Kidney epithelial cell (primary cell): ENCODE results near the gene ALDH1A2. TPM values are rescaled to one million over a fixed set of nuclear protein-coding genes. Genes with fewer than 3 reads are reported as not detected.
"Not testable (repeated sequence)": the region's sequence is repeated elsewhere in the genome, so short reads cannot be mapped to it uniquely, and the experiment has no call there.

Experiments
- DNase-seq: peaks from one replicate; pipeline ENCODE4 v3.0.0-alpha.2; 2010; ENCODE audit warnings: low read depth
- H3K27me3 ChIP-seq: 2 replicates; pipeline ENCODE4 v1.6.0; 2011; ENCODE audit warnings: low read length; ENCODE audit not compliant: control insufficient read depth, insufficient read depth
- H3K36me3 ChIP-seq: 2 replicates; pipeline ENCODE4 v1.5.1; 2011; ENCODE audit warnings: low read length; ENCODE audit not compliant: control insufficient read depth, insufficient read depth
- H3K4me3 ChIP-seq: 2 replicates; pipeline ENCODE4 v1.5.1; 2011; ENCODE audit warnings: low read depth, mild to moderate bottlenecking, control low read depth, low read length
- total RNA-seq: library from RNA; depleted of rRNA; stranded (reverse); fragments of >200 nt; gene quantifications from 2 replicates; pipeline ENCODE4 v1.2.3, GENCODE V29; 2015
- TF ChIP-seq, protein P1 (sequence below): IDR thresholded peaks from 2 replicates; pipeline ENCODE4 v1.5.1; 2011; ENCODE audit warnings: mild to moderate bottlenecking, moderate library complexity, low read length, control low read depth, inconsistent platforms; ENCODE audit not compliant: insufficient read depth, poor library complexity, severe bottlenecking

ALDH1A2 gene
- total RNA-seq, 1 donor from 2014 or later, result 23.8 TPM

DNA sequence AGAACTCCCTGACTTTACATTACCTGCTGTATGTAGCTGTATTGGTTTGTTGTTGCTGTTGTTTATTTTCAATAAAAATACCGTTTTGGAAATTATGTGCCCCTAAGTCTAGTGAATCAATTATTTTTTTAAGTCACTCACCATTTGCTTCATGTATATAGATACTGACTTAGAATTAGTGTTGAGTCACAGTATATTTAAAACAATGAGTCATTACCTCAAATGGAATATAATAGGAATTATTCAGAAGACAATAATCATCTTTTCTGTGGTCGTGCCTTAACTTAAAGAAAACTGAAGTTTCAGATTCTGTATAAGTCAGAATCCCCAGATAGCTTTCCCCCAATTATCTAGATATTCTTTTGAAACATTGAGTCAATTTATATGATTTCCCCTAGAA lies 21.0 kb upstream of the ALDH1A2 start:
- Histone ChIP-seq H3K4me3 (no peak overlapping the region), H3K36me3 (no peaks in the 10 kb centered on the region), H3K27me3 (no peaks in the 10 kb centered on the region)
- TF ChIP-seq, protein P1, sequence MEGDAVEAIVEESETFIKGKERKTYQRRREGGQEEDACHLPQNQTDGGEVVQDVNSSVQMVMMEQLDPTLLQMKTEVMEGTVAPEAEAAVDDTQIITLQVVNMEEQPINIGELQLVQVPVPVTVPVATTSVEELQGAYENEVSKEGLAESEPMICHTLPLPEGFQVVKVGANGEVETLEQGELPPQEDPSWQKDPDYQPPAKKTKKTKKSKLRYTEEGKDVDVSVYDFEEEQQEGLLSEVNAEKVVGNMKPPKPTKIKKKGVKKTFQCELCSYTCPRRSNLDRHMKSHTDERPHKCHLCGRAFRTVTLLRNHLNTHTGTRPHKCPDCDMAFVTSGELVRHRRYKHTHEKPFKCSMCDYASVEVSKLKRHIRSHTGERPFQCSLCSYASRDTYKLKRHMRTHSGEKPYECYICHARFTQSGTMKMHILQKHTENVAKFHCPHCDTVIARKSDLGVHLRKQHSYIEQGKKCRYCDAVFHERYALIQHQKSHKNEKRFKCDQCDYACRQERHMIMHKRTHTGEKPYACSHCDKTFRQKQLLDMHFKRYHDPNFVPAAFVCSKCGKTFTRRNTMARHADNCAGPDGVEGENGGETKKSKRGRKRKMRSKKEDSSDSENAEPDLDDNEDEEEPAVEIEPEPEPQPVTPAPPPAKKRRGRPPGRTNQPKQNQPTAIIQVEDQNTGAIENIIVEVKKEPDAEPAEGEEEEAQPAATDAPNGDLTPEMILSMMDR, result no peak
- no peak for DNase-seq

- no peaks in the 10 kb centered on the region for H3K36me3 ChIP-seq
- H3K27me3 ChIP-seq, result no peaks in the 10 kb centered on the region
- H3K4me3 ChIP-seq, result no peak overlapping the region
- no peak for DNase-seq
- TF ChIP-seq, protein P1, result no peak
Measured at GRCh38 chr15:58083526-58083925, 18.0 kb upstream of the ALDH1A2 start.

DNA sequence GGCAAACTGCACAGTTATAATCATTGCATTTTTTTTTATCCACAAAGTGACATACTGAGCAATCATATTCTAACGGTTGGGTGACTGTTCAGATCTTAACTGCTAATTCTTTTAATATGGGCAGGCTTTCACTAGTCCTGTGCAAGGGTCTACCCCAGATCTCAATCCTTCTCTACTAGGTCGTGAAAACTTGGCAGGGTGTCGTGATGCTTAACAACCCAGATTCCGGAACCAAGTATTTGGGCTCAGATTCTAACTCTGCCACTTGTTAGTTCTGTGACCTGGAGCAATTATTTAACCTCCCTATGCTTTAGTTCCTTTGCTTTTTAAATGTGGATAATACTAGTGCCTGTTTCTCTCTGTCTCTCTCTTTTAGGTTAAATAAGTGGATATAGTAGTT lies 16.4 kb upstream of the ALDH1A2 start:
- H3K4me3 ChIP-seq, result no peak overlapping the region
- H3K27me3 ChIP-seq, result no peaks in the 10 kb centered on the region
- no peak for DNase-seq
- TF ChIP-seq, protein P1, result no peak
- H3K36me3 ChIP-seq, result no peaks in the 10 kb centered on the region

DNA sequence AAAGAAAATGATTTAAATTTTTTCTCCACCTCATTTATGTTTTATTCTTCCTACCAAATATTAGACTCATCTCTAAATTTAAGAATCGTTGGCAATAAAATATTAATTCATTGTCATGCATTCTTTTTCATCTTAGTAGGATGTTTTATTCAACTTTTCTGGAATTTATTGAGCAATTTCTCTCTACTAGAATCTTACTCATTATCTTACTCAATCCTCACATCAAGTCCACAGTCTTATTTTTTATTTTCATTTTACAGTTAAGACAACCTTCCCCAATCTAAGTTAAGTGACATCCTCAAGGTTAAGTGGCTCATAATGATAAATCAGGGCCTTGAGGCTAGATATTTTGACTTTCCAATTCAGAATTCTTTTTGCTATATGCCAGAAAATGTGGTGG lies 15.9 kb upstream of the ALDH1A2 start:
- no peak overlapping the region for H3K4me3 ChIP-seq
- TF ChIP-seq, protein P1, result no peak
- H3K36me3 ChIP-seq, result no peaks in the 10 kb centered on the region
- no peaks in the 10 kb centered on the region for H3K27me3 ChIP-seq
- no peak for DNase-seq

GRCh38 chr15:58080959-58081358 lies 15.4 kb upstream of the ALDH1A2 start:
- not testable (repeated sequence) for H3K27me3 ChIP-seq, H3K4me3 ChIP-seq, H3K36me3 ChIP-seq, DNase-seq

GRCh38 chr15:58080398-58080797 lies 14.9 kb upstream of the ALDH1A2 start:
- Histone ChIP-seq H3K27me3 (no peaks in the 10 kb centered on the region), H3K4me3 (no peak overlapping the region), H3K36me3 (no peaks in the 10 kb centered on the region)
- DNase-seq, result no peak
- TF ChIP-seq, protein P1, result no peak
